NCI-H345 (cell line): Measurements from ENCODE around the gene CYP51A1.
"Not testable (repeated sequence)": the region's sequence is repeated elsewhere in the genome, so short reads cannot be mapped to it uniquely, and the experiment has no call there.

Experiments
- DNase-seq: peaks from one replicate; lab custom pipeline; 2025; lab: John Stamatoyannopoulos, UW

Gene CYP51A1

GRCh38 chr7:92131093-92131492 lies 3.2 kb downstream of the CYP51A1 start:
- no peak for DNase-seq

- no peak for DNase-seq
Observed at GRCh38 chr7:92121681-92122080, 12.6 kb downstream of the CYP51A1 start.

- DNase-seq, result no peak
Observed at GRCh38 chr7:92119213-92119759, 15.0 kb downstream of the CYP51A1 start.

GRCh38 chr7:92116949-92117348 lies 17.3 kb downstream of the CYP51A1 start:
- DNase-seq, result no peak

- no peak for DNase-seq
Observed at GRCh38 chr7:92115821-92116220, 18.5 kb downstream of the CYP51A1 start.

- DNase-seq, result no peak
Observed at GRCh38 chr7:92110857-92111256, 23.4 kb downstream of the CYP51A1 start.

- DNase-seq, result no peak
Observed at GRCh38 chr7:92108821-92109220, 25.5 kb downstream of the CYP51A1 start.

GRCh38 chr7:92102862-92103261 lies 31.4 kb downstream of the CYP51A1 start:
- not testable (repeated sequence) for DNase-seq

GRCh38 chr7:92100534-92100933 lies 33.7 kb downstream of the CYP51A1 start:
- no peak for DNase-seq

GRCh38 chr7:92095380-92095779 lies 38.9 kb downstream of the CYP51A1 start:
- DNase-seq, result no peak

GRCh38 chr7:92092210-92092609 lies 42.1 kb downstream of the CYP51A1 start:
- no peak for DNase-seq

GRCh38 chr7:92088266-92088665 lies 46.0 kb downstream of the CYP51A1 start:
- DNase-seq, result no peak

- not testable (repeated sequence) for DNase-seq
Observed at GRCh38 chr7:92083922-92084321, 50.4 kb downstream of the CYP51A1 start.

GRCh38 chr7:92076509-92076908 lies 57.8 kb downstream of the CYP51A1 start:
- no peak for DNase-seq

GRCh38 chr7:92075455-92076158 lies 58.7 kb downstream of the CYP51A1 start:
- DNase-seq, result no peak

- DNase-seq, result no peak
Observed at GRCh38 chr7:92072708-92073107, 61.6 kb downstream of the CYP51A1 start.

- no peak for DNase-seq
Observed at GRCh38 chr7:92072121-92072520, 62.2 kb downstream of the CYP51A1 start.

GRCh38 chr7:92071032-92071431 lies 63.2 kb downstream of the CYP51A1 start:
- DNase-seq, result no peak

- DNase-seq, result no peak
Observed at GRCh38 chr7:92064438-92065029, 69.7 kb downstream of the CYP51A1 start.
